Activated naive CD4-positive, alpha-beta T cell (primary cell): ENCODE data around the gene LIN52.
"Not testable (repeated sequence)": the region's sequence is repeated elsewhere in the genome, so short reads cannot be mapped to it uniquely, and the experiment has no call there.

Experiments
- DNase-seq, 4 experiments: peaks; one replicate each; lab custom pipeline; 2025; lab: John Stamatoyannopoulos, UW

The LIN52 gene

DNA sequence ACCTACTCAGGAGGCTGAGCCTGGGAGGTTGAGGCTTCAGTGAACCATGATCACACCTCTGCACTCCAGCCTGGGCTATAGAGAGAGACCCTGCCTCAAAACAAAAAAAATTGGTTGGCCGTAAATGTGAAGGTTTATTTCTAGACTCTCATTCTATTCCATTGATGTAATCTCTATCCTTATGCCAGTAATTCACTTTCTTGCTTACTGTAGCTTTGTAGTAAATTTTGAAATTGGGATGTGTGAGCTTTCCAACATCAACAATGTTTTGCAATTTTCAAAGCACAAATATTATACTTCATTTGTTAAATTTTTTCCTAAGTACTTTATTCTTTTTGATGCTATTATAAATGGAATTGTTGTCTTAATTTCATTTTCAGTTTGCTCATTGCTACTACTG lies 24.6 kb downstream of the LIN52 start:
- DNase-seq = no peak

DNA sequence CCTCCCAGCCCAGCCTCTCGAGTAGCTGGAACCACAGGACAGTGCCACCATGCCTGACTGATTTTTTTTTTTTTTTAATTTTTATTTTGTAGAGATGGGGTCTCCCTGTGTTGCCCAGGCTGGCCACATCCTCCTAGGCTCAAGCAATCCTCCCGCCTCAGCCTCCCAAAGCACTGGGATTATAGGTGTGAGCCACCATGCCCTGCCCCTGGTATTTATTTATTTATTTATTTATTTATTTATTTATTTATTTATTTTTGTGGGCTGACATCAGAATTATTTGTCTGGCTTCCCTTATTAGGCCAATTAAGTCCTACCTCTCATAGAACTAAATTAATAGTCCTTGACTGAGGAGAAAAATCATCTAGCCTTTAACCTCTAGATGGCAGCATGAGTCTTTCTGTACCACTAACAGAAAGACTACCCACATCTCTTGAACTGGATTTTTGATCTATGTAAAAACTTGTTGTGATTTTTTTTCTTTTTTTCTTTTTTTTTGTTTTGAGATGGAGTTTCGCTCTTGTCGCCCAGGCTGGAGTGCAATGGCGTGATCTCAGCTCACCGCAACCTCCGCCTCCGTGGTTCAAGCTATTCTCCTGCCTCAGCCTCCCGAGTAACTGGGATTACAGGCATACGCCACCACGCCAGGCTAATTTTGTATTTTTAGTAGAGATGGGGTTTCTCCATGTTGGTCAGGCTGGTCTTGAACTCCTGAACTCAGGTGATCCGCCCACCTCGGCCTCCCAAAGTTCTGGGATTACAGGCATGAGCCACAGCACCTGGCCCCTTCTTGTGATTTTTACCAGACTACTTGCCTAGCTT lies 26.9 kb downstream of the LIN52 start:
- not testable (repeated sequence) for DNase-seq

DNA sequence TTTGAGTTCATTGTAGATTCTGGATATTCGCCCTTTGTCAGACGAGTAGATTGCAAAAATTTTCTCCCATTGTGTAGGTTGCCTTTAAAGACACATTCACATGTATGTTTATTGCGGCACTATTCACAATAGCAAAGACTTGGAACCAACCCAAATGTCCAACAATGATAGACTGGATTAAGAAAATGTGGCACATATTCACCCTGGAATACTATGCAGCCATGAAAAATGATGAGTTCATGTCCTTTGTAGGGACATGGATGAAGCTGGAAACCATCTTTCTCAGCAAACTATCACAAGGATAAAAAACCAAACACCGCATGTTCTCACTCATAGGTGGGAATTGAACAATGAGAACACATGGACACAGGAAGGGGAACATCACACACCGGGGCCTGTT lies 40.7 kb downstream of the LIN52 start:
- not testable (repeated sequence) for DNase-seq

DNA sequence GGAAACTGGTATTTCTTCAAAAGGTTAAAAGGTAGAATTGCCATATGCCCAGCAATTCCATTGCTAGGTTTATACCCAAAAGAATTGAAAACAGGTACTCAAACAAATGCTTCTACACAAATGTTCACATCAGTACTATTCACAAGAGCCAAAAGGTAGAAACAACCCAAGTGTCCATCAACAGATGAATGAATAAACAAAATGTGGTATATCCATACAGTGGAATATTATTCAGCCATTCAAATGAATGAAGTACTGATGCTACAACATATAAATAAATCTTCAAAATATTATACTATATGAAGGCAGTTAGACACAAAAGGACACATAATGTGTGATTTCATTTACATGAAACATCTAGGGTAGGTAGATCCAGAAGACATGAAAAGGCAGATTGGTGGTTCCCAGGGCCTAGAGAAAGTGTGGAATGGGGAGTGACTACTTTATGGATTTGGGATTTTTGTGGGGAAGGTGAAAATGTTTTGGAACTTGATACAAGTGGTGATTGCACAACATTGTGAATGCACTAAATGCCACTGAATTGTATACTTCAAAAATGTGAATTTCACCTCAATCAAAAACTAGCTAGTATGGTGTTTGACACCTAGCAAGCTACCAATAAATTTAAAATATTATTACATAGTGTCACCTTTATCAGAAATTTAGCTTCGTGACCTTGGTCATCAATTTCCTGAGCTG lies 41.7 kb downstream of the LIN52 start:
- DNase-seq = no peak

DNA sequence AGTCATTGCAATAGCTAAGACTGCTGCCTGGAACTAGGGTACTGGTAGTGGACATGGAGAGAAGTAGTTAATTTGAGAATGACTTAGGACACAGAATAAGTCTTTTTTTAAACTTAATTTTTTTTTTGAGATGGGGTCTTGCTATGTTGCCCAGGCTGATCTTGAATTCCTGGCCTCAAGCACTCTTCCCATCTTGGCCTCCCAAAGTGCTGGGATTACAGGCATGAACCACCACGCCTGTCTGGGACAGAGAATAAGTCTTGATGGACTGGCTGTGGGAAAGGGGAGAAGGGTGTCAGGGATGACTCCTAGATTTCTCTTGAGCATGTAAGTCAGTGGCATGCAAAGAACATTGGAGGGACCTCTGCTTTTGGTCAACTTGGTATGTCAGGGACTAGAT lies 42.9 kb downstream of the LIN52 start:
- no peak for DNase-seq

DNA sequence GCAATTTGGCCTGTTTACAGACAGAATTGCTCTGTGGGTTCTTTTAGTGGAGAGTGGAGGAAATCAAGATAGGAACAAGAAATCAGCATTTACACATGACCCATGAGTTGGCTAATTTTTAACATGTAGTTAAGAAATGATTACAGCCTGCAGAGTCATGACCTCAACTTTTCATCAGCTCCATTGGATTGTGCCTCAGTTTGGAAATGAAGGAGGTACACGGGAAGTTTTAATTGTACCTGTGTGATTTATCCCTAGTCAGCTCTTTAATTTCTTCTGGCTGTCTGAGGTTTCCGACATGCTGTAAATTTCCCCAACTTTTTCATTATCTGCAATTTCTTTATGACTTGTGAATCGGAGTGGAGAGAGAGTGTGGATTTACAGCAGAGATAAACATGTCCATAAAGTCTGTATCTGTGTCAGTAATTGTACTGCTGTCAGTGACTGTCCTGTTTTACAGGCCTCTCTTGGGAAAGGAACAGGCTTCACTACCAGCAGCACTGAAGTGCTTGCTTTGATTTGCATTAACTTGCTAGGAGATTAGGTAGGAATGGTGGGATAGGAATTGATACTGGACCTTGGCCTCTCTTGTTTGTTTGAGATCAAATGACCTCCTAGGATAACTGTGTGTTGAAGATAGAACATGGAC lies 49.2 kb downstream of the LIN52 start:
- DNase-seq = no peak

DNA sequence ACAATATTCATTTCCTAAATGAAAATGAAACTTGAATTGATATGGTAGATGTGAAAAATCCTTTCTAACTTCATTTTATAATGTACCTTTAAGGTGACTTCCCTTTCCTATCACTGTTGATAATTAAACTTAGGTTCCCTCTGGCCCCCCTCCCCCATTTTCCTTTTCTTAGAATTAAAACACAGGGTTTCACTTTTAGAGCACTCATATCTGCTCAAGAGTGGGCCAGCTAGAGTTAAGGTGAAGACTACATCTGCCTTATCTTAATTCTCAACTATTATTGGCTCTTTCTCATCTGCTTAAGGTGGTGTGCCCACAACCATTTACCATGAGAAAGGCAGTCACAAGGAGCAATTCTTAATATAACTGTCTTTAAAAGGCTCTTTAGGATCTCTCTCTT lies 49.7 kb downstream of the LIN52 start:
- DNase-seq = no peak

DNA sequence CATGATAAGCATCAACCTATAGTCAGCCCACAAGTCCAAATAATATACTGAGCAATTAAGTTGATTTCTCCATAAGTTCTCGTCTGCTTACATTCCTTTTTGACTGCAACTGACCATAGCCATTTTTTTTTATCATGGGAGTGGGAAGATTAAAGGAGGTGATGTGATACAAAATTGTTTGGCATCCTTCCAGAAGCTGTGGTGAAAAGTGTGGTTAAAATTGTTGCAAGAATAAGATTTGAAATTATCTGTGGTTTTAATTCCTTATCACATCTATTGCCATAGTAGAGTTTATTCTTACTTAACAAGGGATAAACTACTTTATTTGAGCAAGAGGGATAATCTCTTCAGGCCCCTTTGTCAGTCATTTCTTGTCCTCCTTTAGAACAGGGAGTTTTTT lies 50.7 kb downstream of the LIN52 start:
- DNase-seq = no peak

DNA sequence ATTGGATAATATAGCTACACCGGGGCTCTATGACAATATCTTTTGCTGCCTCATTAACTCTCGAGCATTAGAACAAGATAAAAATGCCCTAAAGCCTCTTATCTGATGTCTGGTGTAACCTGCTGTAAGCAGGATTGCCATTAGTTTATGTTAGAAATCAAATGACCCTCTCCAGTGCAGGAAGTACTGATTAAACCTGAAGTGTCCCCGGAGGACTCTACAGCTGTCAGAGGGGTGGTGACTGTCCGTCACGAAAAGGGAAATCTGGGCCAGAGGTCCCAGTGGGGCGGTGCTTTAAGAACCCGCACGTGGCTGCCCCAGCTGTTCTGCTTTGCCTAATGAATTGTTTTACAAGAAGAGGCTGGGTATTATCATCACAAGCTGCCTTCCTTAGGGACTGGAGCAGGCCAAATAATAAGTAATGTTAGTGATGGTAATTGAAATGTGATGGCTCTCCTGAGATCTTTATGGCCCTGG lies 55.7 kb downstream of the LIN52 start:
- no peak for DNase-seq

DNA sequence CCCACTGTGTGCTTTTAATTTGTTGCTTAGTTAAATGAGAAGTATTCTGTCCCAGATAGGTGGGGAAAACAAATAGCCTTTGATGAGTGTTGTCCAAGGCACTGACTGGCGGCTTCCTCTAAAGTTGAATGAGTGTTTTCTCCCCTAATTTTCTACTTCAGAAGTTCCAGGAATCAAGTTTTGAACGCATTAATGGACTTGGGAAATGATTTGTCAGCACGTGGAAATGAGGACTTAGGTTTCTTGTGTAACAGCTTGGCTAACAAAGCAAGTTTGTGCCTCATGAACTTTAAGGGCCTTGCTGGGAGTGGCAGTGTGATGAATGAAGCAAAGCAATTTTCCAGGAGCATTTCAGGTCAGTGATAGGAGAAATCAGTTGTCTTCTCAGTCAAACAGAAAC lies 56.9 kb downstream of the LIN52 start:
- DNase-seq = no peak

DNA sequence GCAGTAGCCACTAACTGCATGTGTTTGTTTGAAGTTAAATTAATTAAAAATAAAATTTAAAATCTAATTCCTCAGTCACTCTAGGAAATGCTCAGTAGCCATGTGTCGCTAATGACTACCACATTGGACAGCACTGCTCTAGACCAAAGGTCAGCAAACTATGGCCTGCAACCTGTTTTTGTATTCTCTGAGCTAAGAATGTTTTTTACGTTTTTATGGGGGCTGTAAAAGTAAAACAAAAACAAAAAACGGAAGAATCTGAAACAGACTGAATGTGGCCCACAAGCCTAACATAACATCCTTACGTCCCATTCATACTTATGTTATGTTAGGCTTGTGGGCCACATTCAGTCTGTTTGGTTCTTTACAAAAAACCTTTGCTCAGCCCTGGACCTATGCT lies 57.8 kb downstream of the LIN52 start:
- DNase-seq = no peak

DNA sequence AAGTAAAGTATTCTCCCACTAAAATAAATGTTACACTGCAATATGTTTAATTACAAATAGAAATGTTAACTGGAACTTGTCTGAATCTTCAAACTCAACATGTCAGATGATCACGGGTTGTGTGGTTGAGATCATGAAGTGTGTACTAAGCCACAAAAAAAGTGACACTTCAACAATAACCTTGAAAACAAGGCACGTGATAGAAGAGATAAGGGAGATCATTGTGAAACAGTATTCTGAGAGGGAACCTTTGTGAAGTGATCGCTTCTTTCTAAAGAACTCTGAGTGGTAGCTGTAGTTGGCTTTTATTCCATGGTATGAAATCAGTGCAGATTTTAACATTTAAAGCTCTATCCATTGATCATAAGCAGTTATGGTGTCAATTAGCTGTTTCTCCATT lies 60.0 kb downstream of the LIN52 start:
- DNase-seq = no peak

DNA sequence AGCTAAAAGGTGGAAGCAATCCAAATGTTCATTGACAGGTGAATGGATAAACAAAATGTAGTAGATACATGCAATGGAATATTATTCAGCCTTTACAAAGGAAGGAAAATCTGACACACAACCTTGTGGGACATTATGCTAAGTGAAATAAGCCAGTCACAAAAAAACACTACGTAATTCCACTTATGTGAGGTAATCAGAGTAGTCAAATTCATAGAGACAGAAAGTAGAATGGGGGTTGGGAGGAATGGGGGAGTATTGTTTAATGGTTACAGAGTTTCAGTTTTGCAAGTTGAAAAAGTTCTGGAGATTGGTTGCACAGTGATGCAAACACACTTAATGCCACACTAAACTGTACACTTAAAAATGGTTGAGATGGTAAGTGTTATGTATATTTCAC lies 62.8 kb downstream of the LIN52 start:
- DNase-seq = no peak

DNA sequence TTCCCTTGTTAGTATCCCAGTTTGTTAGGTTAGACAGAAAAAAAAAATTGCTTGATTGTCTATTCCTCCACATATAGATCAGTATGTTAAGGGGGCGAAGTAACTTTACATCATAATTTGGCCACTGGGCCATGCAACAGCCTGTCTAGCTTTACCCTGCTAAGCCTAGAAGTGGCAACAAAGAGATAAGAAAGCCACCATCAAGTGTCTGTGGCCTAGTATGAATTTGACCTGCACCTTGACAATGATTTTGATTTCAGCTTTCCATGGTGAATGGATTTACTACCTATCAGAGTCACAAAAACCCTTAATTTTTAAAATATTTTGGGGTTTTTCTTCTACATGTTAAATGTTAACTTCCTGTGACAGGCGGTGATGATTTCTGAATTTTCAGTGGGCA lies 63.9 kb downstream of the LIN52 start:
- no peak for DNase-seq

DNA sequence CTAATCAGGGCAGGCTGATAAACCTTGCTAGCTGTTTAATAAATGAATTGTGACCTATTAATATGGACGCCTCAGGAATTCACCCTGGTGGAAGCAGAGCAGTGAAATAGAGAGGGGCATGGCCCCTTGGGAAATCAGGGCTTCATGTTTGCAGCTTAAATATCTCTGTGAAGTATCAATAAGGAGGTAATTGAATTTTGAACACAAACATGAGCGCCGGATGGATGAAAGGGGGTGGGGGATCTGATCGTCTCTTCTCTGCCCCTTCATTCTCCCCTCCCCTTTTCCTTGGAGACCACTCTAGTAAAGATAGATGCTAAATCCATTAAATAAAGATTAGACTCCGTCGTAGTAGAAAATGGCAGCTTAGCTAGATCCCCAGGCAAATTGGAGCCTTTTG lies 70.5 kb downstream of the LIN52 start:
- DNase-seq = no peak

DNA sequence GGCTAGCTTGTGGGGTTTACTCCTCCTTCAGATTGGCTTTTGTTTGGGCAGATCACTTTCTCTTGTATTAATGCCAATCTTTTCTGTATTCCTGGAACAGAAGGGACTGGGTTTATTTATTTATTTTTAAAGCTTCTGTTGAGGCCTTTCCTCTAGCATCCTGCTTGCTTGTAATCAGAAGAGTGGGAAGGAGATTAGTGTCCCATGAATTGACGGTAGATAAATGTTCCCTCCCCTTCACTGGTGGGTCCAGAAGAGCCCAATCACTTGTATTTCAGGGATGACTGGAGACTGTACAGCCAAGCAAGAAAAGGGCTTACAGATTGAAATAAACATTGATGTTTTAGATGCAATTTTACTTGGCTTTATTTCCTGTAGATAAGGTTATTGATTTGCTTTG lies 71.0 kb downstream of the LIN52 start:
- no peak for DNase-seq

DNA sequence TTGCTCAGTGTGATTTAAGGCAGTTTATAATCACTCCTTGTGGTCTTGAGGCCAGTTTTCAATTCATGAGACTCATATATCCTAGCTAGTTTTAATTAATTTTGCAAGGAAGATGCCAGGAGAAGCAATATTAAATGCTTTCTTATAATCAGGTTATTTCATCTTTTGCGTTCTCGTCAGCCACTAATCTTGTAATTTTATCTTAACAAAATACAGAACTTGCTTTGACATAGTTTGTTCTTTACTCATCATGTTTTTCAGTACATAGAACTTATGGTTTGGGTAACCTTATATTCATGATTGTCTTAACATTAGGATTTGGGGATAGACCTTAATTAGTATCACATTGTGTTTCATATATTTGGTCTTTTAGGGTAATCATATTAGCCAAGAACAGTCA lies 76.0 kb downstream of the LIN52 start:
- DNase-seq = no peak

DNA sequence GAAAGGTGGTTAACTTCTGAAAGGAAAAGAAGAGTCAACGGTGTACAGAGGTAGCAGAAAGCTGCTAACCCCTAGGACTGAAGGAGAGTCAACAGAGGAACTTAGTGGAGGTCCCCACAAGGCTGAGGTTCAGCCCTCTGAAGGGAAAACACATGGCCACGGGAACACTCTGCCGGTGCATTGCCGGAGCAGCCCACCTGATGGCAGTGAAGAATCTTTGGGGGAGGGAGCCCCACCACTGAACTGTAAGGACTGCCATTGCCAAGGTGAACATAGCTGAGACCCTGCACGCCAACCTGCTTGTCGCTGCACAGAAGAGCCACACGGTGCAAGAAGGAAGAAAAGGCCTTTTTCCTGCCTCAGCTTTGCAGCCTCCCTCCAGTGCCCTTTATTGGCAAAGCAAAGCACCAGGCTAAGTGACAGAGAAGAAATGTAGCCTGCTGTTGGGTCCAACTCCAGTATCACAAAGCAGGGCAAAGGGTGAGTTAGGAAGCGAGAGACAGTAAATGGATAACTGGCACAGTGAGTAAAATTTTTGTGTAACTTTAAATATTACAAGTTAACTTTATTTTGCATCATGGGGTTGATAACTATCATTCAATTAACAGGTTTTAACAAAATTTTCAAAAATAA lies 76.9 kb downstream of the LIN52 start:
- DNase-seq = no peak

DNA sequence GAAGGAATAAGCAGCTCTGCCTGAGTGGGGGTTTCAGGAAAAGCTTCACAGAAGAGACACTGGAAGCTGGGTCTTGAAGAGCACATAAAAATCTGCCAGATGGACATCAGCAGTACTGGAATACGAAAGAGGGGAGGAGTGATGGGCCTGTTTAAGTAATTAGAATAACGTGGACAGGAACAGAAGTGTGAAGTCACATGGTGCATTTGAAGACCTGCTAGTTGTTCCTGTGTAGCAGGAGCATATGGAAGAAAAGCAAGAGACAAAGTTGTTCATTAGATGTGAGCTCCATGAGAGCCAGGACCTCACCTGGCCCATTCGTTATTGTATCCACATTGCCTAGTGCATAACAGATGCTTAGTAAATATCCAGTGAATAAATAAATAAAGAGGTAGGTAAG lies 85.2 kb downstream of the LIN52 start:
- no peak for DNase-seq

DNA sequence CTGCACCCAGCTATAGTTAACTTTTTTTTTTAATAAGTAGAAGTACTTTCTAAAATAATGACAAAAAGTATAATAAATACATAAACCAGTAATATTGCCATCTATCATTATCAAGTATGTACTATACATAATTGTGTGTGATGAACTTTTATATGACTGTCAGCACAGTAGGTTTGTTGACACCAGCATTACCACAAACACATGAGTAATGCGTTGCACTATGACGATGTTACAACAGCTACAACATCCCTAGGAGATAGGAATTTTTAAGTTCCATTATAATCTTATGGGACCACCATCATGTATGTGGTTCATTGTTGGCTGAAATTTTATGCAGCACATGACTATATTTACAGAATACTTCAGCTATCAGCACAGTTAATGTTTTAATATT lies 91.6 kb downstream of the LIN52 start:
- no peak for DNase-seq

DNA sequence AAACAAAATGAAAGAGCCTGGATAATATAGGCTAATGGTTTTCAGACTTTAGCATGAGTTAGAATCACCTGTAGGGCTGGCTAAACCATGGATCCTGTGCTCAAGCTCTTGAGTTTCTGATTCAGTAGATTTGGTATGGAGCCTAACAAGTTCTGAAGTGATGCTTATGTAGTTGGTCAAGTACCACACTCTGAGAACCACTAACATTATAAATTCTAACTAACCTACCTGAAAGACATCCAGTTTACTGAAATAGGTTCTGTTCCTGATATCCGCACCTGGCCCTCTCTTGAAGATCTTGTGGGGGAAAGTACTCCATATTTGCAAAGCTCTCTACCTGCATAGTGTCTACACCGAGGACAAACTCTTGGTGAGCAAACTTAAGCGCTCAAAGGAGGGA lies 95.1 kb downstream of the LIN52 start:
- no peak for DNase-seq

DNA sequence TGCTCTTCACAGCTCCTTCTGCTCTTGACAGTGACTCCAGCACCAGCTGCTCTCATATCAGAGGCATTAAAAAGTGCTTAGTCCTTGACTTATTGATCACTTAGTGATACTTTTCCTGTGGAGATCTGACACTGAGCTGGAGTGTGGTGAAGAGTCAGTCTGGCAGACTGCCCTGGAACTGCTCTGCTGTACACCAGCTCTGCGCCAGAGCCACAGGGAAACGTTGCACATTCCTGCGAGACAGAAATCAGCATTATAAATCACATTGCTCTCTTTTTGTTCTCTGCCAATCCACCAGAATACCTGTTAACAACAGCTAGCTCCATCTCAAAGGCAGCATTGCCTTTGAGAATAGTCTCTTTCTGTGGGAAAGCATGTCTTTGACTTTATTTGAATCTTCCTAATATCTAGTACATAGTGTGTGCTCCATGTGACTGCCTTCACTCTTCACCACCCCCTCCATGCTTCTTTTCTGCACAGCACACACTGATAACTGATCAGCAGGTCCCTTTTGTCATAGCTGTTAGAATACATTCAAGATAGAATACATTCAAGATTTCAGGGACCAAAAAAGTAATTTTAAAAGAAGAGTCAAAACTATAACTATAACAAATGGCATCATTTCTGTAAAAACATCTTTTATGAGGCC lies 106.3 kb downstream of the LIN52 start:
- no peak for DNase-seq
